HG02981 (cell line): ENCODE measurements around the gene ALOX15B.

ENCODE experiments used
- ATAC-seq: cut with Tn5 transposase; IDR thresholded peaks from one replicate; pipeline ENCODE4 v1.9.1; 2021; ENCODE audit warnings: mild to moderate bottlenecking, moderate library complexity; ENCODE audit not compliant: unreplicated experiment

The ALOX15B gene, protein sequence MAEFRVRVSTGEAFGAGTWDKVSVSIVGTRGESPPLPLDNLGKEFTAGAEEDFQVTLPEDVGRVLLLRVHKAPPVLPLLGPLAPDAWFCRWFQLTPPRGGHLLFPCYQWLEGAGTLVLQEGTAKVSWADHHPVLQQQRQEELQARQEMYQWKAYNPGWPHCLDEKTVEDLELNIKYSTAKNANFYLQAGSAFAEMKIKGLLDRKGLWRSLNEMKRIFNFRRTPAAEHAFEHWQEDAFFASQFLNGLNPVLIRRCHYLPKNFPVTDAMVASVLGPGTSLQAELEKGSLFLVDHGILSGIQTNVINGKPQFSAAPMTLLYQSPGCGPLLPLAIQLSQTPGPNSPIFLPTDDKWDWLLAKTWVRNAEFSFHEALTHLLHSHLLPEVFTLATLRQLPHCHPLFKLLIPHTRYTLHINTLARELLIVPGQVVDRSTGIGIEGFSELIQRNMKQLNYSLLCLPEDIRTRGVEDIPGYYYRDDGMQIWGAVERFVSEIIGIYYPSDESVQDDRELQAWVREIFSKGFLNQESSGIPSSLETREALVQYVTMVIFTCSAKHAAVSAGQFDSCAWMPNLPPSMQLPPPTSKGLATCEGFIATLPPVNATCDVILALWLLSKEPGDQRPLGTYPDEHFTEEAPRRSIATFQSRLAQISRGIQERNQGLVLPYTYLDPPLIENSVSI

GRCh38 chr17:8038954-8039610 lies at the start of gene ALOX15B:
Gene ALOX15B (plus strand): TSS chr17:8039059. CDS start chr17:8039156, 97 bp downstream.
- no peak for ATAC-seq

DNA sequence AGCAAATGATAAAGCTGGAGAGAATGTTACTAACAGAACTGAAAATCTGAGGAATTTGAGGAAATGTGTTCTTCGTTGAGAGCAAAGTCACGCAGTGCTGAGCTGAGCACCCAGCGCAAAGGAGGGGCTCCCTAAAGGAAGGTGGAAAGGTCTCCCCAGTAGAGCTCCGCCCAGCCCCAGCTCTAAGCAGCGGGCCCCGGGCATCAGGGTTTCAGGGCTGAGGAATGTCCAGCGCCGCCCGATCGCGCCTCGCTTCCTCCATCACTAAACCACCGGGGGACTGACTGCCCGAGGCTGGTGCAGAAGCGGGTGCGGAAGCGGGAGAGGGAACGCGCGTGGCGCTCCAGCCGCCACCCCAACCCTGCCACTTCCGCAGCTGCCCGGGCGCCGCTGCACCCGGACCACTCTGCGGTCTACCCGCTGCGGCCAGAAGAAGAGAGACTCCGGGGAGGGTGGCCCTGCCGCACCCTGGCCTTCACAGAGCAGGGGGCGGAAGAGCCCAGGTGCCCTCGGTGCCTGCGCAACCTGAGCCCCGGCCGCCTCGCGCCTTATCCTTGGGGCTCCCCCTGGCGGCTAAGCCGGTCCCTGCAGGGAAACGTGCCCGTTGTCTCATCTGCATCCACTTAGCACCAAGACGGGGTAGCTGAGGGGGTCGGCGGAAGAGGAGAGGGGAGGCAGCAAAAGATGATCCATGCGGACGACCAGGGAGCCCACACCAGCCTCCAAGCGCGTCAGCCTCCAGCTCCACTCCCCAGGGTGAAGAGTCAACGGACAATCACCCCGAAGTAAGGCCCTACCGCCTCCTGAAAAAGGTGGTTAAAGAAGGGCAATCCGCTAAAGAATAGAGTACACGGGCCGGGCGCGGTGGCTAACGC lies 48.8 kb upstream of the ALOX15B start:
- peak; percentile 65 for ATAC-seq

- ATAC-seq, result no peak
These were observed 46.3 kb upstream of the ALOX15B start for GRCh38 chr17:7992516-7992915.

GRCh38 chr17:7992924-7993323 lies 45.9 kb upstream of the ALOX15B start:
- no peak for ATAC-seq

GRCh38 chr17:7993972-7994589 lies 44.8 kb upstream of the ALOX15B start:
- ATAC-seq, result no peak

DNA sequence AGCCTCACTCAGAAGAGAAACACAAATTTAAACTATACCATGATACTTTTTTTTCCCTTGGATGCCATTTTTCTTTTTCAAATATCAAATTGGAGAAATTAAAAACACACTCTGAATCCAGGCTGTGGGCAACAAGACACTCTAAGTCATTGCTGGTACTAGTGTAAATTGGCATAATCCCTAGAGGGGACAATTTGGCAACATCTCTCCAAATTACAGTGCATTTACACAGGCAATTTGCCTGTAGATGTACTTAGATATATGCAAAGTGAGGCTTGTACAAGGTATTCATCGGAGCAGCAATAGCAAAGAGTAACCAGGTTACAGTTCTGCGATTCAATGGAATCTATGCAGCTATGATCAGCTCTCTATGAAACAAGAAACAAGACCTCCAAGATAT lies 43.1 kb upstream of the ALOX15B start:
- ATAC-seq, result no peak

DNA sequence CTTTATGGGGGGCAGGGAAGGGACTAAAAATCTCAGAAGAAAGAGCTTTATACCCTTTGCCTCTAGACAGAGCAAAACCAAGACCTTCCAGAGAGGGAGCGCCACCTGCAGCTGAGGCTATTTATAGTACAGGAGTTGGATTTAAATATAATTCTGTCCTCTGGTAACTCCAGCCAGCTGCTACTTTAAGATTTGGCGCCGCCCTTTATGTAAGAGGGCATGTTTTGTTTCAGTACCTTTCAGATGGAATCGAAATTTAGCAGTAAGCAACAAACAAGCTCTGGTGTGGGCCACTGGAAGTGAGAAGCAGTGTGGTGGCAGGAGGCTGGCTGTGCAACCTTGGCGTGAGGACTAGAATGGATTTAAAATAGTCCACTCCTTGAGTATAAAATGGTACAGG lies 41.7 kb upstream of the ALOX15B start:
- no peak for ATAC-seq

GRCh38 chr17:8001976-8002720 lies 36.7 kb upstream of the ALOX15B start, which contains the start of gene GUCY2D:
Gene GUCY2D (plus strand): TSS chr17:8002615. CDS start chr17:8003048, 433 bp downstream.
- no peak for ATAC-seq

DNA sequence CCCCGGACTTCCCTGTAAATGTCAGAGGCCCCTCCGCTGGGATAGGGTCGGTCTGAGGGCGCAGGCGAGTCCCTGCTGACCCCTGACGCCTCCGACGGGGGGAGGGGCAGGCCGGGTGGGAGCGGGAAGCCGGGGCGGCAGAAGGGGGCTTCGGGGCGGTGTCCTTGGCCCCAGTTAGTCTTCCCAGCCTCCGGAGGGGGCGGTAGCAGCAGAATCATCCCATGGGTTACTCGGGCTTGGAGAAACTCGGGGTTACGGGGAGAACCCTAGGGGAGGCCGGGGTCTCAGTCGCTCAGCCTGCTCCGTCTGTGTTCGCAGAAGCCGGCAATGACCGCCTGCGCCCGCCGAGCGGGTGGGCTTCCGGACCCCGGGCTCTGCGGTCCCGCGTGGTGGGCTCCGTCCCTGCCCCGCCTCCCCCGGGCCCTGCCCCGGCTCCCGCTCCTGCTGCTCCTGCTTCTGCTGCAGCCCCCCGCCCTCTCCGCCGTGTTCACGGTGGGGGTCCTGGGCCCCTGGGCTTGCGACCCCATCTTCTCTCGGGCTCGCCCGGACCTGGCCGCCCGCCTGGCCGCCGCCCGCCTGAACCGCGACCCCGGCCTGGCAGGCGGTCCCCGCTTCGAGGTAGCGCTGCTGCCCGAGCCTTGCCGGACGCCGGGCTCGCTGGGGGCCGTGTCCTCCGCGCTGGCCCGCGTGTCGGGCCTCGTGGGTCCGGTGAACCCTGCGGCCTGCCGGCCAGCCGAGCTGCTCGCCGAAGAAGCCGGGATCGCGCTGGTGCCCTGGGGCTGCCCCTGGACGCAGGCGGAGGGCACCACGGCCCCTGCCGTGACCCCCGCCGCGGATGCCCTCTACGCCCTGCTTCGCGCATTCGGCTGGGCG lies 35.9 kb upstream of the ALOX15B start:
- ATAC-seq, result no peak

DNA sequence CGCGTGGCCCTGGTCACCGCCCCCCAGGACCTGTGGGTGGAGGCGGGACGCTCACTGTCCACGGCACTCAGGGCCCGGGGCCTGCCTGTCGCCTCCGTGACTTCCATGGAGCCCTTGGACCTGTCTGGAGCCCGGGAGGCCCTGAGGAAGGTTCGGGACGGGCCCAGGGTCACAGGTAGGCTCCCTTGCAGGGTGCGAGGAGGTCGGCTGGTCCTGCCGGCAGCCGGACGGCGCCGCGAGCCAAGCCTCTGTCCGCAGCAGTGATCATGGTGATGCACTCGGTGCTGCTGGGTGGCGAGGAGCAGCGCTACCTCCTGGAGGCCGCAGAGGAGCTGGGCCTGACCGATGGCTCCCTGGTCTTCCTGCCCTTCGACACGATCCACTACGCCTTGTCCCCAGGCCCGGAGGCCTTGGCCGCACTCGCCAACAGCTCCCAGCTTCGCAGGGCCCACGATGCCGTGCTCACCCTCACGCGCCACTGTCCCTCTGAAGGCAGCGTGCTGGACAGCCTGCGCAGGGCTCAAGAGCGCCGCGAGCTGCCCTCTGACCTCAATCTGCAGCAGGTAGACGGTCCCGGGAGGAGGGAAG lies 35.2 kb upstream of the ALOX15B start:
- ATAC-seq, result no peak

- ATAC-seq, result no peak
These were observed 34.0 kb upstream of the ALOX15B start for GRCh38 chr17:8004899-8005298.

DNA sequence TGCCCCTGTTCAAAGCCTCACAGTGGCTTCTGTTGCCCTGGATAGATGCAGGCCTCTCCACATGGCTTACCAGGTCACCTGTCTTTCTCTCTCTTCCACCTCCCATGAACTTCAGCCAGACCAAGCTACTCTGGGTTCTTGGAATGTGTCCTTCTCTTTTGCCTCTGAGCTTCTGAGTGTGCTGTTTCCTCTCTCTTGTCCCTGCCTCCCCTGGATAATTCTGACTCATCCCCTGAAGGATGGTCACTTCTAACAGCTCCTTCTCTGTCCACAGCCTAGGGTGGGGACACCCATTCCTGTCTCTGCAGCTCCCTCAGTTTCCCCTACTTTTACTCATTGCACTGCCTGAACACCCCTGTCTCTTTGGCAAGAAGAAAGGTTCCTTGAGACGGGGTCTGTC lies 33.5 kb upstream of the ALOX15B start:
- no peak for ATAC-seq

GRCh38 chr17:8005967-8006730 lies 32.7 kb upstream of the ALOX15B start:
- no peak for ATAC-seq

DNA sequence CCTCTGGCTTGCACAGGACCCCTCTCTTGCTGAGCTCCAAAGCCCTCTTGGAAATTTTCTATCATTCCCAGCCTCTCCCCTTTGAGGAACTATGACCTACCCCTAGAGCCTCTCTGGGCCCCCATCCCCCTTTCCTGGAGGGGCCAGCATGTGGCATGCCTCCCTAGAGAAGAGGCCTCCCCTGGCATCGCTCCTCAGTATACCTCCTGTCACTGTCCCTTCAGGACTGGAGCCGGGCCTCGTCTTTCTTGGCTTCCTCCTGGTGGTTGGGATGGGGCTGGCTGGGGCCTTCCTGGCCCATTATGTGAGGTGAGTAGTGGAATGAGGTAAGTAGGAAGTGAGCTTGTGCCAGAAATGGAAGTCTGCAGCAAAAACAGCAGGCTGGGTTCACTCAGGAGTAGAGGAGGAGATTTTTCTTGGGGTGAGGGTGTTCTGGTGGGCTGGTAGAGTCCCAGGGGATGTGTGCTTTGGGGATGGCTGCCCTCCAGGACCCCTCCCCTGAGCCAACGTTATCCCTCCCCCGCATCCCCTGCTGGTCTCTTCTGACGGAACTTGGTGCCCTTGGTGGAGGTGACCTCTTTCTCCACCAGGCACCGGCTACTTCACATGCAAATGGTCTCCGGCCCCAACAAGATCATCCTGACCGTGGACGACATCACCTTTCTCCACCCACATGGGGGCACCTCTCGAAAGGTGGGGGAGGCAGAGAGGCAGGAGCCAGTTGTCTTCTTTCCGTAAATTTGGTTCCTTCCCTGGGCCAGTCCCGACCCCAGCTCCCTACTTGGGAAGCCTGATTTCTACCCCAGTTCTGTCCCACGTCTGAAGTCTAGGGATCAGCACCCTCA lies 31.8 kb upstream of the ALOX15B start:
- no peak for ATAC-seq

DNA sequence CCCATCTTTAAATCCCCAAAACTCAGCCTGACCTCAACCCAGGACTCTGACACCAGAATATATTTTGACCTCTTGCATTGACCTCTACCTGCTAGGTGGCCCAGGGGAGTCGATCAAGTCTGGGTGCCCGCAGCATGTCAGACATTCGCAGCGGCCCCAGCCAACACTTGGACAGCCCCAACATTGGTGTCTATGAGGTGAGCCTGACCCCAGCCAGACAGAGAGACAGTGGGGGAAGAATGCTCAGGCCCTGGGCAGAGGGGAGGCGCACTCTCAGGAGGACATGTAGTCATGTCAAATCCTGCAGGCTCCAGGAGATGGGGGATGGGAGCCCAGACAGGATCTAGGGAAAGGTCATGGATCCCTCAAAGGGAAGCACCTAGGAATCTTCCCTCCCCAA lies 31.0 kb upstream of the ALOX15B start:
- ATAC-seq, result no peak

DNA sequence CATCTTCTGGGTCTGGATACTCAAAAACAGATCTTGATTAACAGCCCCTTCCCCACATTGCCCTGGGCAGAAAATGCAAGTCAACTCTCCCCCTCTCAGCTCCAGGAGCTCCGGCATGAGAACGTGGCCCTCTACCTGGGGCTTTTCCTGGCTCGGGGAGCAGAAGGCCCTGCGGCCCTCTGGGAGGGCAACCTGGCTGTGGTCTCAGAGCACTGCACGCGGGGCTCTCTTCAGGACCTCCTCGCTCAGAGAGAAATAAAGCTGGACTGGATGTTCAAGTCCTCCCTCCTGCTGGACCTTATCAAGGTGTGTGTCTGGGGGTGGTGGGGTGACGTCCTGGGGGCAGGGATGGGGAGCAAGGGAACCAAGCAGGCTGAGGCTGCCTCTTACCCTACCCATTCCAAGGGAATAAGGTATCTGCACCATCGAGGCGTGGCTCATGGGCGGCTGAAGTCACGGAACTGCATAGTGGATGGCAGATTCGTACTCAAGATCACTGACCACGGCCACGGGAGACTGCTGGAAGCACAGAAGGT lies 26.7 kb upstream of the ALOX15B start:
- ATAC-seq, result no peak
